Measurements from ENCODE around the gene PSMB2.

GRCh38 chr1:35683012-35683411 lies 41.7 kb upstream of the PSMB2 start:
- no peak for TF ChIP-seq HDGF (IDR thresholded peaks at IDR 0.05; ENCODE audit: borderline replicate concordance)
- TF ChIP-seq FOXA1 (IDR thresholded peaks at IDR 0.05), result no peak
- TF ChIP-seq FOXM1 (IDR thresholded peaks at IDR 0.05; ENCODE audit: borderline replicate concordance), result no peak
- no peak for TF ChIP-seq SUZ12 (IDR thresholded peaks at IDR 0.05)
- no peak for TF ChIP-seq NFRKB (IDR thresholded peaks at IDR 0.05)
- no peak for TF ChIP-seq FOXK2 (IDR thresholded peaks at IDR 0.05)
- no peak for TF ChIP-seq SP1 (IDR thresholded peaks at IDR 0.05)

Data from HEK293T (cell line).